ENCODE results near the gene VIPR2. TPM values are rescaled to one million over a fixed set of nuclear protein-coding genes. Genes with fewer than 3 reads are reported as not detected.

Gene VIPR2
- total RNA-seq, 1 donor from 2014 or later: not detected

DNA sequence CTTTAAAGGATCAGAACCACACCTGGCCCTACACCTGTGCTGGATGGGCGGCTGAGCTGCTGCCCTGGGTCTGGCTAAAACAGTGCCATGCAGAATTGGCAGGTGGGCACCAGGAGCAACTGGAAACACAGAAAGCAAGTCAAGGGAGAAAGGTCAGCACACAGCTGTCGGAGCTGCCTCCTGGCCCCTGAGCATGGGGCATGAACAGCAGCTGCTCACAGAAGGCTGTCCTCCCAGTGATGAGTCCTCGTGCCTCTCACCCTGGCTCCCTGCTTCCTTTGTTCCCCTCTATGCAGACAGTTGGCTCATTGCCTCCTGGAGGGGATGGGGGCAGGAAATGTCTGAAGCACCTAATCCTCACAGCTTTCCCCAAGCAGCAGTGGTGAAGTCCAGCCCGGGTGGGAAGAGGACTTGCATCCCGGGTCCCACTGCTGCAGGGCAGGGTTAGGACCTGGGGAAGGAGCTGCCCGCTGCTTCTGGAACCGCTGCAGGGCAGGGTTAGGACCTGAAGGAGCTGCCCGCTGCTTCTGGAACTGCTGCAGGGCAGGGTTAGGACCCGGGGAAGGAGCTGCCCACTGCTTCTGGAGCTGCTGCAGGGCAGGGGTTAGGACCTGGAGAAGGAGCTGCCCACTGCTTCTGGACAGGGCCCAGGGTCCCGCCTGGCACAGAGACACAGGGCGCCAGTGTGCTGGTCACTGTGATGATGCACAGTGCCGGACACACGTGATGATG, 37.3 kb downstream of the VIPR2 start:
- Mint-ChIP-seq H3K36me3 (ENCODE audit: unreplicated experiment) (peaks cover under 1% of the 10 kb centered on the region), H3K9me3 (ENCODE audit: unreplicated experiment) (peaks cover 6% of the 10 kb centered on the region), H3K4me3 (ENCODE audit: unreplicated experiment) (no peak overlapping the region), H3K4me1 (ENCODE audit: low read depth, unreplicated experiment) (peaks cover 6% of the 10 kb centered on the region), H3K27ac (ENCODE audit: unreplicated experiment) (no peak overlapping the region), H3K27me3 (ENCODE audit: unreplicated experiment) (peaks cover 7% of the 10 kb centered on the region)
- TF ChIP-seq, protein P1, sequence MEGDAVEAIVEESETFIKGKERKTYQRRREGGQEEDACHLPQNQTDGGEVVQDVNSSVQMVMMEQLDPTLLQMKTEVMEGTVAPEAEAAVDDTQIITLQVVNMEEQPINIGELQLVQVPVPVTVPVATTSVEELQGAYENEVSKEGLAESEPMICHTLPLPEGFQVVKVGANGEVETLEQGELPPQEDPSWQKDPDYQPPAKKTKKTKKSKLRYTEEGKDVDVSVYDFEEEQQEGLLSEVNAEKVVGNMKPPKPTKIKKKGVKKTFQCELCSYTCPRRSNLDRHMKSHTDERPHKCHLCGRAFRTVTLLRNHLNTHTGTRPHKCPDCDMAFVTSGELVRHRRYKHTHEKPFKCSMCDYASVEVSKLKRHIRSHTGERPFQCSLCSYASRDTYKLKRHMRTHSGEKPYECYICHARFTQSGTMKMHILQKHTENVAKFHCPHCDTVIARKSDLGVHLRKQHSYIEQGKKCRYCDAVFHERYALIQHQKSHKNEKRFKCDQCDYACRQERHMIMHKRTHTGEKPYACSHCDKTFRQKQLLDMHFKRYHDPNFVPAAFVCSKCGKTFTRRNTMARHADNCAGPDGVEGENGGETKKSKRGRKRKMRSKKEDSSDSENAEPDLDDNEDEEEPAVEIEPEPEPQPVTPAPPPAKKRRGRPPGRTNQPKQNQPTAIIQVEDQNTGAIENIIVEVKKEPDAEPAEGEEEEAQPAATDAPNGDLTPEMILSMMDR (IDR thresholded peaks at IDR 0.05; ENCODE audit: partially characterized antibody, unreplicated experiment): no peak
- no peak for DNase-seq

DNA sequence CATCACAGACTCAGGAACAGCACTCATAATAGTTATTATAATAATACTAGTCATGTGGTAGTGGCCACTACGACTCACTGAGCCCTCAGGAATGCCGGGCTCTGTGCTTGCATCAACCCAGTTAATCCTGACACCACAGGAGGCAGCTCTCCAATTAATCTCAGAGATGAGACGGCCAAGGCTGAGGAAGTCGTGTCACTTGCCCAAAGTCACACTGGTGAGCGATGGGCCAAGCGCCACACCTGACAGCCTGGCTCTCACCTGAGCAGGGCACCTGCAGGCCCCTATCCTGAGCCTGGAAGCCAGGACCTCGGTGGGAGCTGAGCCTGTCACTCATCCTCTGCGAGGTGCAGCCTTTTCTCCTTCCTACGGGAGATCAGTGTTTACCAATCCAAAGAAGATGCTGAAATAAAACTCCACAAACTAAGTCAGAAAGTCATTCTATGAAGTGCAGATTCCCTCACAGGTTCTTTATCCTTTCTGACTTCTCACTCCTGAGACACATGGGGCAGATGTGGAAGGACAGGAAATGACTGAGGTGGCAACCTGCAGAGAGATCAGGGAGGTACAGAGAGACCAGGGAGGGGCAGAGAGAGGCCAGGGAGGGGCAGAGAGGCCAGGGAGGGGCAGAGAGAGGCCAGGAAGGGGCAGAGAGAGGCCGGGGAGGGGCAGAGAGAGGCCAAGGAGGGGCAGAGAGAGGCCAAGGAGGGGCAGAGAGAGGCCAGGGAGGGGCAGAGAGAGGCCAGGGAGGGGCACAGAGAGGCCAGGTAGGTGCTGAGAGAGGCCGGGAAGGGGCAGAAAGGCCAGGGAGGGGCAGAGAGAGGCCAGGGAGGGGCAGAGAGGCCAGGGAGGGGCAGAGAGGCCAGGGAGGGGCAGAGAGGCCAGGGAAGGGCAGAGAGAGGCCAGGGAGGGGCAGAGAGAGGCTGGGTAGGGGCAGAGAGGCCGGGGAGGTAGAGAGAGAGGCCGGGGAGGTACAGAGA, 38.5 kb downstream of the VIPR2 start:
- H3K27ac Mint-ChIP-seq (ENCODE audit: unreplicated experiment): no peak overlapping the region
- no peak for DNase-seq
- TF ChIP-seq, protein P1 (IDR thresholded peaks at IDR 0.05; ENCODE audit: partially characterized antibody, unreplicated experiment): no peak
- peaks cover 6% of the 10 kb centered on the region for H3K4me1 Mint-ChIP-seq (ENCODE audit: low read depth, unreplicated experiment)
- H3K27me3 Mint-ChIP-seq (ENCODE audit: unreplicated experiment): peaks cover 11% of the 10 kb centered on the region
- H3K9me3 Mint-ChIP-seq (ENCODE audit: unreplicated experiment): peaks cover 10% of the 10 kb centered on the region
- peaks cover 9% of the 10 kb centered on the region for H3K36me3 Mint-ChIP-seq (ENCODE audit: unreplicated experiment)
- no peak overlapping the region for H3K4me3 Mint-ChIP-seq (ENCODE audit: unreplicated experiment)

DNA sequence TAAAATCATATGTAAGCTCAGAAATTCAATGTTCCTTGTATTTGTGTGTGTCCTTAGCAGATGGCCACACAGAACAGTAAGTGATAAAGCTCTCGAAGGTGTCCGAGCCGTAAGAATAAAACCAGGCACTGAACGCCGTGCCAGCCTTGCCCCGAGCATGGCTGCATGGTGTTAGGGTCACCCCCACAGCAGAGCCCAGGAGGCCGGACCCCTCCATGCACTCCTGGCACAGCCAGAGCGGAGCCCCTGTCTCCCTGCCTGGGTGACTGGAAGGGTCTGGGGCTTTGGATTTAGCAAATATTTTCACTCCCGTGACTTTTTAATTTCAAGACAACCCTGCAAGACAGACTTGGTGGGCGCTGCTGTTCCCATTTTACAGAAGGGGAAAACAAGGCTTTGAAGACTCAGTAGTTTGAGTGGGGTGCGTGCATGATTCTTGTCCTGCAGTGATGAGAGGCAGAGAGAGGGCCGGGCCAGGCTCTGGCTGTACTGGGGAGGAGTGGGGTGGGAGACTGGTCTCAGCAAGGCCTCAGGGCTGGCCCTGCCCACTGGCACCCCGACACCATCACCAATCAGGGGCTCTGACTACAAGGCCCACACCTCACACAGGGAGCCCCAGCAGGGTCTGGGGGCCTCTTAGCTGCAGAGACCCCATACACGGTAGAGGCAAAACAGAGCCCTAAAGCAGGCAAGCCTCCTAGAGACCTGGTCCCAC, 39.4 kb downstream of the VIPR2 start:
- DNase-seq: no peak
- Mint-ChIP-seq H3K27me3 (ENCODE audit: unreplicated experiment) (peaks cover 11% of the 10 kb centered on the region), H3K36me3 (ENCODE audit: unreplicated experiment) (peaks cover 9% of the 10 kb centered on the region), H3K27ac (ENCODE audit: unreplicated experiment) (no peak overlapping the region), H3K4me1 (ENCODE audit: low read depth, unreplicated experiment) (peaks cover 6% of the 10 kb centered on the region), H3K9me3 (ENCODE audit: unreplicated experiment) (peaks cover 10% of the 10 kb centered on the region), H3K4me3 (ENCODE audit: unreplicated experiment) (no peak overlapping the region)
- TF ChIP-seq, protein P1 (IDR thresholded peaks at IDR 0.05; ENCODE audit: partially characterized antibody, unreplicated experiment): no peak

DNA sequence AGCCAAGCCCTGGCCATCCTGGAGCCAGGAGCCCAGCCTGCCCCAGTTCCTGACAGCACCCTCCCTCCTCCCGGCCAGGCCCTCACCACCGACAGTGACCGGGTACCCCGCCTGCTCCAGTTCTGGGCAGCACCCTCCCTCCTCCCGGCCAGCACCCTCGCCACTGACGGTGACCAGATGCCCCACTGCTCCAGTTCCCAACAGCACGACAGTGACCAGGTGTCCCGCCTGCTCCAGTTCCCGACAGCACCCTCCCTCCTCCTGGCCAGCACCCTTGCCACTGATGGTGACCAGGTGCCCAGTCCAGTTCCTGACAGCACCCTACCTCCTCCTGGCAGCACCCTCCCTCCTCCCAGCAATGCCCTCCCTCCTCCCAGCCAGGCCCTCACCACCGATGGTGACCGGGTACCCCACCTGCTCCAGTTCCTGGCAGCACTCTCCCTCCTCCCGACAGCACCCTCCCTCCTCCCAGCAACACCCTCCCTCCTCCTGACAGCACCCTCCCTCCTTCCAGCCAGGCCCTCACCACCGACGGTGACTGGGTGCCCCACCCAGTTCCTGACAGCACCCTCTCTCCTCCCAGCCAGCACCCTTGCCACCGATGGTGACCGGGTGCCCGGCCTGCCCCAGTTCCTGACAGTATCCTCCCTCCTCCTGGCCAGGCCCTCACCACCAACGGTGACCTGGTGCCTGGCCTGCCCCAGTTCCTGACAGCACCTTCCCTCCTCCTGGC, 40.3 kb downstream of the VIPR2 start:
- no peak for DNase-seq
- H3K9me3 Mint-ChIP-seq (ENCODE audit: unreplicated experiment): peaks cover 10% of the 10 kb centered on the region
- peaks cover 9% of the 10 kb centered on the region for H3K36me3 Mint-ChIP-seq (ENCODE audit: unreplicated experiment)
- peaks cover 6% of the 10 kb centered on the region for H3K4me1 Mint-ChIP-seq (ENCODE audit: low read depth, unreplicated experiment)
- TF ChIP-seq, protein P1 (IDR thresholded peaks at IDR 0.05; ENCODE audit: partially characterized antibody, unreplicated experiment): no peak
- H3K27ac Mint-ChIP-seq (ENCODE audit: unreplicated experiment): no peak overlapping the region
- no peak overlapping the region for H3K4me3 Mint-ChIP-seq (ENCODE audit: unreplicated experiment)
- peaks cover 11% of the 10 kb centered on the region for H3K27me3 Mint-ChIP-seq (ENCODE audit: unreplicated experiment)
